WTC11 (cell line): Measurements from ENCODE around the gene AFF3. TPM values are rescaled to one million over a fixed set of nuclear protein-coding genes. Genes with fewer than 3 reads are reported as not detected.

Experiments
- ATAC-seq: fragments of 200-7000 bp; cut with Tn5 transposase; 2 replicates; pipeline ENCODE4 v1.10.0; 2021; ENCODE audit warnings: mild to moderate bottlenecking, moderate library complexity
- CTCF ChIA-PET: fragments of 300-600 bp; sonication (Branson Sonifier 250); formaldehyde crosslinking; loops from one replicate; lab custom pipeline; 2021; ENCODE audit warnings: antibody characterized with exemption; lab: Charles Lee
- POLR2A ChIA-PET: fragments of 350-600 bp; sonication (Branson Sonifier 250); formaldehyde crosslinking; loops from one replicate; lab custom pipeline; 2021; ENCODE audit warnings: antibody characterized with exemption; lab: Charles Lee
- DNase-seq: peaks from one replicate; pipeline ENCODE4 v3.0.0; 2021; ENCODE audit warnings: low spot score
- H3K27ac Mint-ChIP-seq: 2 replicates; pipeline ENCODE4 v1.8.0; 2021; ENCODE audit warnings: mixed read lengths
- H3K27me3 Mint-ChIP-seq: 2 replicates; pipeline ENCODE4 v1.8.0; 2021; ENCODE audit warnings: low read depth, mild to moderate bottlenecking, moderate library complexity, mixed read lengths
- H3K36me3 Mint-ChIP-seq: 2 replicates; pipeline ENCODE4 v1.8.0; 2021; ENCODE audit warnings: mixed read lengths
- H3K4me1 Mint-ChIP-seq: 2 replicates; pipeline ENCODE4 v1.8.0; 2022; ENCODE audit warnings: mixed read lengths
- H3K4me3 Mint-ChIP-seq: 2 replicates; pipeline ENCODE4 v1.8.0; 2021; ENCODE audit warnings: mild to moderate bottlenecking, moderate library complexity, mixed read lengths
- H3K9me3 Mint-ChIP-seq: 2 replicates; pipeline ENCODE4 v1.8.0; 2021; ENCODE audit warnings: mixed read lengths
- ATF6 ChIP-seq: sonication (generic); formaldehyde crosslinking; IDR thresholded peaks from 2 replicates; pipeline ENCODE4 v1.8.1; 2023; ENCODE audit warnings: mild to moderate bottlenecking, missing genetic modification reagents
- EMX1 ChIP-seq: fragments of 250-450 bp; sonication (Bioruptor Pico); IDR thresholded peaks from 2 replicates; pipeline ENCODE4 v1.8.0; 2021; ENCODE audit warnings: mild to moderate bottlenecking
- HMGA2 ChIP-seq: fragments of 250-450 bp; sonication (Bioruptor Pico); IDR thresholded peaks from 2 replicates; pipeline ENCODE4 v1.4.0; 2021; ENCODE audit warnings: mild to moderate bottlenecking, moderate library complexity
- HMGXB4 ChIP-seq: sonication (generic); formaldehyde crosslinking; IDR thresholded peaks from 2 replicates; pipeline ENCODE4 v1.8.1; 2023; ENCODE audit warnings: mild to moderate bottlenecking, moderate library complexity, missing genetic modification reagents
- JAZF1 ChIP-seq: fragments of 250-450 bp; sonication (Bioruptor Pico); IDR thresholded peaks from 2 replicates; pipeline ENCODE4 v1.9.0; 2021; ENCODE audit warnings: moderate library complexity, mild to moderate bottlenecking, inconsistent platforms
- ZNF121 ChIP-seq: sonication (generic); formaldehyde crosslinking; IDR thresholded peaks from 2 replicates; pipeline ENCODE4 v1.8.0; 2023; ENCODE audit warnings: missing genetic modification reagents
- ZNF416 ChIP-seq: fragments of 250-450 bp; sonication (Bioruptor Pico); IDR thresholded peaks from 2 replicates; pipeline ENCODE4 v1.9.0; 2021; ENCODE audit warnings: mild to moderate bottlenecking, inconsistent platforms
- total RNA-seq: library from RNA; stranded (reverse); gene quantifications from 3 replicates; pipeline ENCODE4 v1.2.3, GENCODE V29; 2021
- TF ChIP-seq, protein P1 (sequence below): fragments of 250-450 bp; sonication (Bioruptor Pico); IDR thresholded peaks from 2 replicates; pipeline ENCODE4 v1.9.0; 2021; ENCODE audit warnings: mild to moderate bottlenecking, borderline replicate concordance
- TF ChIP-seq, protein P2 (sequence below): sonication (generic); formaldehyde crosslinking; conservative IDR thresholded peaks from 2 replicates; pipeline ENCODE4 v1.8.1; 2023; ENCODE audit warnings: mild to moderate bottlenecking, low read depth, missing genetic modification reagents, moderate library complexity
- TF ChIP-seq, protein P3 (sequence below): sonication (generic); formaldehyde crosslinking; IDR thresholded peaks from 2 replicates; pipeline ENCODE4 v1.8.0; 2023; ENCODE audit warnings: missing genetic modification reagents, mild to moderate bottlenecking, borderline replicate concordance
- TF ChIP-seq, protein P4 (sequence below): sonication (generic); formaldehyde crosslinking; IDR thresholded peaks from 2 replicates; pipeline ENCODE4 v1.8.1; 2022; ENCODE audit warnings: missing genetic modification reagents, borderline replicate concordance
- TF ChIP-seq, protein P5 (sequence below): sonication (generic); formaldehyde crosslinking; IDR thresholded peaks from 2 replicates; pipeline ENCODE4 v1.8.0; 2022; ENCODE audit warnings: mild to moderate bottlenecking, missing genetic modification reagents
- TF ChIP-seq, protein P6 (sequence below): fragments of 250-450 bp; sonication (Bioruptor Pico); IDR thresholded peaks from 2 replicates; pipeline ENCODE4 v1.9.0; 2021; ENCODE audit warnings: mild to moderate bottlenecking

The AFF3 gene
- total RNA-seq, 1 experiment from 2014 or later, result 1.2 TPM

- TF ChIP-seq, protein P1, sequence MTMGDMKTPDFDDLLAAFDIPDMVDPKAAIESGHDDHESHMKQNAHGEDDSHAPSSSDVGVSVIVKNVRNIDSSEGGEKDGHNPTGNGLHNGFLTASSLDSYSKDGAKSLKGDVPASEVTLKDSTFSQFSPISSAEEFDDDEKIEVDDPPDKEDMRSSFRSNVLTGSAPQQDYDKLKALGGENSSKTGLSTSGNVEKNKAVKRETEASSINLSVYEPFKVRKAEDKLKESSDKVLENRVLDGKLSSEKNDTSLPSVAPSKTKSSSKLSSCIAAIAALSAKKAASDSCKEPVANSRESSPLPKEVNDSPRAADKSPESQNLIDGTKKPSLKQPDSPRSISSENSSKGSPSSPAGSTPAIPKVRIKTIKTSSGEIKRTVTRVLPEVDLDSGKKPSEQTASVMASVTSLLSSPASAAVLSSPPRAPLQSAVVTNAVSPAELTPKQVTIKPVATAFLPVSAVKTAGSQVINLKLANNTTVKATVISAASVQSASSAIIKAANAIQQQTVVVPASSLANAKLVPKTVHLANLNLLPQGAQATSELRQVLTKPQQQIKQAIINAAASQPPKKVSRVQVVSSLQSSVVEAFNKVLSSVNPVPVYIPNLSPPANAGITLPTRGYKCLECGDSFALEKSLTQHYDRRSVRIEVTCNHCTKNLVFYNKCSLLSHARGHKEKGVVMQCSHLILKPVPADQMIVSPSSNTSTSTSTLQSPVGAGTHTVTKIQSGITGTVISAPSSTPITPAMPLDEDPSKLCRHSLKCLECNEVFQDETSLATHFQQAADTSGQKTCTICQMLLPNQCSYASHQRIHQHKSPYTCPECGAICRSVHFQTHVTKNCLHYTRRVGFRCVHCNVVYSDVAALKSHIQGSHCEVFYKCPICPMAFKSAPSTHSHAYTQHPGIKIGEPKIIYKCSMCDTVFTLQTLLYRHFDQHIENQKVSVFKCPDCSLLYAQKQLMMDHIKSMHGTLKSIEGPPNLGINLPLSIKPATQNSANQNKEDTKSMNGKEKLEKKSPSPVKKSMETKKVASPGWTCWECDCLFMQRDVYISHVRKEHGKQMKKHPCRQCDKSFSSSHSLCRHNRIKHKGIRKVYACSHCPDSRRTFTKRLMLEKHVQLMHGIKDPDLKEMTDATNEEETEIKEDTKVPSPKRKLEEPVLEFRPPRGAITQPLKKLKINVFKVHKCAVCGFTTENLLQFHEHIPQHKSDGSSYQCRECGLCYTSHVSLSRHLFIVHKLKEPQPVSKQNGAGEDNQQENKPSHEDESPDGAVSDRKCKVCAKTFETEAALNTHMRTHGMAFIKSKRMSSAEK, result no peak
- TF ChIP-seq, protein P2, sequence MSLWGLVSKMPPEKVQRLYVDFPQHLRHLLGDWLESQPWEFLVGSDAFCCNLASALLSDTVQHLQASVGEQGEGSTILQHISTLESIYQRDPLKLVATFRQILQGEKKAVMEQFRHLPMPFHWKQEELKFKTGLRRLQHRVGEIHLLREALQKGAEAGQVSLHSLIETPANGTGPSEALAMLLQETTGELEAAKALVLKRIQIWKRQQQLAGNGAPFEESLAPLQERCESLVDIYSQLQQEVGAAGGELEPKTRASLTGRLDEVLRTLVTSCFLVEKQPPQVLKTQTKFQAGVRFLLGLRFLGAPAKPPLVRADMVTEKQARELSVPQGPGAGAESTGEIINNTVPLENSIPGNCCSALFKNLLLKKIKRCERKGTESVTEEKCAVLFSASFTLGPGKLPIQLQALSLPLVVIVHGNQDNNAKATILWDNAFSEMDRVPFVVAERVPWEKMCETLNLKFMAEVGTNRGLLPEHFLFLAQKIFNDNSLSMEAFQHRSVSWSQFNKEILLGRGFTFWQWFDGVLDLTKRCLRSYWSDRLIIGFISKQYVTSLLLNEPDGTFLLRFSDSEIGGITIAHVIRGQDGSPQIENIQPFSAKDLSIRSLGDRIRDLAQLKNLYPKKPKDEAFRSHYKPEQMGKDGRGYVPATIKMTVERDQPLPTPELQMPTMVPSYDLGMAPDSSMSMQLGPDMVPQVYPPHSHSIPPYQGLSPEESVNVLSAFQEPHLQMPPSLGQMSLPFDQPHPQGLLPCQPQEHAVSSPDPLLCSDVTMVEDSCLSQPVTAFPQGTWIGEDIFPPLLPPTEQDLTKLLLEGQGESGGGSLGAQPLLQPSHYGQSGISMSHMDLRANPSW (CRISPR knock-in tag), result no peak
- no peak for TF ChIP-seq ZNF416 (CRISPR knock-in tag)
- TF ChIP-seq, protein P3, sequence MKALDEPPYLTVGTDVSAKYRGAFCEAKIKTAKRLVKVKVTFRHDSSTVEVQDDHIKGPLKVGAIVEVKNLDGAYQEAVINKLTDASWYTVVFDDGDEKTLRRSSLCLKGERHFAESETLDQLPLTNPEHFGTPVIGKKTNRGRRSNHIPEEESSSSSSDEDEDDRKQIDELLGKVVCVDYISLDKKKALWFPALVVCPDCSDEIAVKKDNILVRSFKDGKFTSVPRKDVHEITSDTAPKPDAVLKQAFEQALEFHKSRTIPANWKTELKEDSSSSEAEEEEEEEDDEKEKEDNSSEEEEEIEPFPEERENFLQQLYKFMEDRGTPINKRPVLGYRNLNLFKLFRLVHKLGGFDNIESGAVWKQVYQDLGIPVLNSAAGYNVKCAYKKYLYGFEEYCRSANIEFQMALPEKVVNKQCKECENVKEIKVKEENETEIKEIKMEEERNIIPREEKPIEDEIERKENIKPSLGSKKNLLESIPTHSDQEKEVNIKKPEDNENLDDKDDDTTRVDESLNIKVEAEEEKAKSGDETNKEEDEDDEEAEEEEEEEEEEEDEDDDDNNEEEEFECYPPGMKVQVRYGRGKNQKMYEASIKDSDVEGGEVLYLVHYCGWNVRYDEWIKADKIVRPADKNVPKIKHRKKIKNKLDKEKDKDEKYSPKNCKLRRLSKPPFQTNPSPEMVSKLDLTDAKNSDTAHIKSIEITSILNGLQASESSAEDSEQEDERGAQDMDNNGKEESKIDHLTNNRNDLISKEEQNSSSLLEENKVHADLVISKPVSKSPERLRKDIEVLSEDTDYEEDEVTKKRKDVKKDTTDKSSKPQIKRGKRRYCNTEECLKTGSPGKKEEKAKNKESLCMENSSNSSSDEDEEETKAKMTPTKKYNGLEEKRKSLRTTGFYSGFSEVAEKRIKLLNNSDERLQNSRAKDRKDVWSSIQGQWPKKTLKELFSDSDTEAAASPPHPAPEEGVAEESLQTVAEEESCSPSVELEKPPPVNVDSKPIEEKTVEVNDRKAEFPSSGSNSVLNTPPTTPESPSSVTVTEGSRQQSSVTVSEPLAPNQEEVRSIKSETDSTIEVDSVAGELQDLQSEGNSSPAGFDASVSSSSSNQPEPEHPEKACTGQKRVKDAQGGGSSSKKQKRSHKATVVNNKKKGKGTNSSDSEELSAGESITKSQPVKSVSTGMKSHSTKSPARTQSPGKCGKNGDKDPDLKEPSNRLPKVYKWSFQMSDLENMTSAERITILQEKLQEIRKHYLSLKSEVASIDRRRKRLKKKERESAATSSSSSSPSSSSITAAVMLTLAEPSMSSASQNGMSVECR (CRISPR knock-in tag), result no peak
- no peak for TF ChIP-seq ZNF121 (CRISPR knock-in tag)
- TF ChIP-seq, protein P4, sequence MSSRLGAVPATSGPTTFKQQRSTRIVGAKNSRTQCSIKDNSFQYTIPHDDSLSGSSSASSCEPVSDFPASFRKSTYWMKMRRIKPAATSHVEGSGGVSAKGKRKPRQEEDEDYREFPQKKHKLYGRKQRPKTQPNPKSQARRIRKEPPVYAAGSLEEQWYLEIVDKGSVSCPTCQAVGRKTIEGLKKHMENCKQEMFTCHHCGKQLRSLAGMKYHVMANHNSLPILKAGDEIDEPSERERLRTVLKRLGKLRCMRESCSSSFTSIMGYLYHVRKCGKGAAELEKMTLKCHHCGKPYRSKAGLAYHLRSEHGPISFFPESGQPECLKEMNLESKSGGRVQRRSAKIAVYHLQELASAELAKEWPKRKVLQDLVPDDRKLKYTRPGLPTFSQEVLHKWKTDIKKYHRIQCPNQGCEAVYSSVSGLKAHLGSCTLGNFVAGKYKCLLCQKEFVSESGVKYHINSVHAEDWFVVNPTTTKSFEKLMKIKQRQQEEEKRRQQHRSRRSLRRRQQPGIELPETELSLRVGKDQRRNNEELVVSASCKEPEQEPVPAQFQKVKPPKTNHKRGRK (CRISPR knock-in tag), result no peak
- TF ChIP-seq HMGXB4 (CRISPR knock-in tag), result no peak
- TF ChIP-seq, protein P5, sequence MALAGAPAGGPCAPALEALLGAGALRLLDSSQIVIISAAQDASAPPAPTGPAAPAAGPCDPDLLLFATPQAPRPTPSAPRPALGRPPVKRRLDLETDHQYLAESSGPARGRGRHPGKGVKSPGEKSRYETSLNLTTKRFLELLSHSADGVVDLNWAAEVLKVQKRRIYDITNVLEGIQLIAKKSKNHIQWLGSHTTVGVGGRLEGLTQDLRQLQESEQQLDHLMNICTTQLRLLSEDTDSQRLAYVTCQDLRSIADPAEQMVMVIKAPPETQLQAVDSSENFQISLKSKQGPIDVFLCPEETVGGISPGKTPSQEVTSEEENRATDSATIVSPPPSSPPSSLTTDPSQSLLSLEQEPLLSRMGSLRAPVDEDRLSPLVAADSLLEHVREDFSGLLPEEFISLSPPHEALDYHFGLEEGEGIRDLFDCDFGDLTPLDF (CRISPR knock-in tag), result no peak
- no peak for TF ChIP-seq EMX1 (CRISPR knock-in tag)
- TF ChIP-seq, all 79 proteins: peak for 0
These were observed 330.0 kb downstream of the AFF3 start (continued) for GRCh38 chr2:99812426-99812825.

DNA sequence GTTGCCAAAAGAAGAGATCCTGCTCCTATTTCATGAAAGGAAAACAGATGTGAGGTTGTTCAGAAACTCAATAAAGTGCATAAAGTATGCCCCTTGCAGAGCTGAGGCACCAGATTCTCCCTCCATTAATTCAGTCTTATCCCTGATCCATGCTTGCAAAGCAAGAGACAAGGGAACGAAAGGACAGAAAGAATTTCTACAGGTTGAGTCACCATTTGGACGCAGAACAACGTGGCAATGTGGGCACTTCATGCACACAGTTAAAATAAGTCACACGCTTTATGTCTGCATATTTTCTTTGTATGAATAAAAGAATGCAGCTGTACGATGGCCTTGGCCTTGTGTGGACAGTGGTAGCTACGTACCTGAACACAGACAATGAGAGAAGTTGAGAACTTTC is 330.8 kb downstream of the AFF3 start:
- Mint-ChIP-seq H3K27me3 (no peaks in the 10 kb centered on the region), H3K4me1 (peaks cover 9% of the 10 kb centered on the region; the same call in 1 of the 2 replicates), H3K36me3 (no peaks in the 10 kb centered on the region), H3K4me3 (no peak overlapping the region), H3K27ac (no peak overlapping the region), H3K9me3 (peaks cover 14% of the 10 kb centered on the region)
- TF ChIP-seq HMGA2 (CRISPR knock-in tag), result no peak
- no peak for TF ChIP-seq JAZF1 (CRISPR knock-in tag)
- TF ChIP-seq, protein P6, sequence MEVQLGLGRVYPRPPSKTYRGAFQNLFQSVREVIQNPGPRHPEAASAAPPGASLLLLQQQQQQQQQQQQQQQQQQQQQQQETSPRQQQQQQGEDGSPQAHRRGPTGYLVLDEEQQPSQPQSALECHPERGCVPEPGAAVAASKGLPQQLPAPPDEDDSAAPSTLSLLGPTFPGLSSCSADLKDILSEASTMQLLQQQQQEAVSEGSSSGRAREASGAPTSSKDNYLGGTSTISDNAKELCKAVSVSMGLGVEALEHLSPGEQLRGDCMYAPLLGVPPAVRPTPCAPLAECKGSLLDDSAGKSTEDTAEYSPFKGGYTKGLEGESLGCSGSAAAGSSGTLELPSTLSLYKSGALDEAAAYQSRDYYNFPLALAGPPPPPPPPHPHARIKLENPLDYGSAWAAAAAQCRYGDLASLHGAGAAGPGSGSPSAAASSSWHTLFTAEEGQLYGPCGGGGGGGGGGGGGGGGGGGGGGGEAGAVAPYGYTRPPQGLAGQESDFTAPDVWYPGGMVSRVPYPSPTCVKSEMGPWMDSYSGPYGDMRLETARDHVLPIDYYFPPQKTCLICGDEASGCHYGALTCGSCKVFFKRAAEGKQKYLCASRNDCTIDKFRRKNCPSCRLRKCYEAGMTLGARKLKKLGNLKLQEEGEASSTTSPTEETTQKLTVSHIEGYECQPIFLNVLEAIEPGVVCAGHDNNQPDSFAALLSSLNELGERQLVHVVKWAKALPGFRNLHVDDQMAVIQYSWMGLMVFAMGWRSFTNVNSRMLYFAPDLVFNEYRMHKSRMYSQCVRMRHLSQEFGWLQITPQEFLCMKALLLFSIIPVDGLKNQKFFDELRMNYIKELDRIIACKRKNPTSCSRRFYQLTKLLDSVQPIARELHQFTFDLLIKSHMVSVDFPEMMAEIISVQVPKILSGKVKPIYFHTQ (CRISPR knock-in tag), result no peak
- no peak for TF ChIP-seq ATF6 (CRISPR knock-in tag)
- DNase-seq, result no peak
- POLR2A ChIA-PET, result no interaction called here
- CTCF ChIA-PET, result no interaction called here
- no peak for ATAC-seq
